NCI-H774 (cell line): ENCODE measurements around the gene ESYT2.

Experiments used
- DNase-seq: peaks from one replicate; lab custom pipeline; 2025; lab: John Stamatoyannopoulos, UW

The ESYT2 gene

DNA sequence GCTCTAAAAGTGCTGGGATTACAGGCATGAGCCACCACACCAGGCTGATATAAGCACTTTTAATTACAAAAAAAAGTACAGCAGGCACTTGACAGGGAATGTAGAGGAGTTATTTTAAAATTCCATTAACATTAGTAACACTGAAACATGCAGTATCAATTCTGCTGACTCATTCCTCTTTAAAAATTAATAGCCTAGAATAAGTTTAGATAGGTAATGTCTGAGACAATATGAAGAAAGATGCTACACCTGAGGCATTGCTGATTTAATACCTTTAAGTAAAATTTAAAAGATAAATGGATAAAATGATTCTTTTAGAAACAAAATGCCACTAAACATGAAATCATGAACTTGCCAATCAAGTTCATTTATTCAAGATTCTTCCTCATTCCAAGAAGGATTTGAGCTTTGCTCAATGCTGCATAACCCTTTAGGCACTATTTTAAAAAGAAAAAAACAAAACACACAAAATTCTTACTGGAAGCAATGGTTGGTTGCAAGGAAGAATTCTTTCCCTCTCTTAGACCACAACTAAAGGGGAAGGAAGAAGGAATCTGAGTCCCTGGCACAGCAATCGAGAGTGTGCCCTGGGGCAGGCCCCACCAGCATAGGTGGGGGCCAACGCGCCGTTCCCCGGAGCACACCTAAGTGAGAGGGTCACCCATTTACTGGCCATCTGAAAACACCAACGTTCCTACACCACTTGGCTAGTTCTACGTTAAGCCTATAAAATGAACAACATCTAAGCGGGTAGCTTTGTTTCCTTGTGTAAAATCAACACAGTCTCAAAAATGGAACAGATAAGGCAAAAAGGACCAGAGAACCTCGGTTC is 26.6 kb downstream of the ESYT2 start:
- no peak for DNase-seq

DNA sequence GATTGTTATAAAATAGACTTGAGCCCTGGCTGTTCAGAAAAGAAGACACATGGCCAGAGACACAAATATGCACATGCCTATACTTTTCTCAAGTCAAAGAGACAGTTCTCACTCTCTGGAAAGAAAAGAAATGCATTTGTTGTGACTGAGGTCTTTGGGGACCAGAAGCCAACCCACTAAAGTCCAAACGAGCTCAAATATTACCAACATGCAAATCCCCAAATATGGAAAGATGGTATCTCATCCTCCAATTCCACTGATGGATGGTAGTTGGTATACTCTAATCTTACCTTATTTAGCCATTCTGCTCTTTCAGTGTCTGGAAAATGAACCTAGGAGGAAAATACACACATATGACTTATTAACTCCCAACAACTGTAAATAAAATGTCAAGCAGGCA is 30.6 kb downstream of the ESYT2 start:
- DNase-seq = no peak

DNA sequence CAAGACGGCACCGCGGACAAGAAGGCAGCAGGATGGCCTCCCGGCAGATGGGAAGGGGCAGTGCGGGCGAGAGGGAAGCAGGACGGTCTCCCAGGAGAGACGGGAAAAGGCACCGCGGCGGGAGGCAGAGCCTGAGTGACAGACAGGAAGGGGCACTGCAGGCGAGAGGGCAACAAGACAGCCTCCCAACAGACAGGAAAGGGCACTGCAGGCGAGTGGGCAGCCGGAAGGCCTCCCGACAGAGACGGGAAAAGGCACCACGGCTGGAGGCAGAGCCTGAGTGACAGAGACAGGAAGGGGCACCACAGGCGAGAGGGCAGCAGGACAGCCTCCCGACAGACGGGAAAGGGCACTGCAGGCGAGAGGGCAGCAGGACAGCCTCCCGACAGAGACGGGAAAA is 32.6 kb downstream of the ESYT2 start:
- DNase-seq = no peak

DNA sequence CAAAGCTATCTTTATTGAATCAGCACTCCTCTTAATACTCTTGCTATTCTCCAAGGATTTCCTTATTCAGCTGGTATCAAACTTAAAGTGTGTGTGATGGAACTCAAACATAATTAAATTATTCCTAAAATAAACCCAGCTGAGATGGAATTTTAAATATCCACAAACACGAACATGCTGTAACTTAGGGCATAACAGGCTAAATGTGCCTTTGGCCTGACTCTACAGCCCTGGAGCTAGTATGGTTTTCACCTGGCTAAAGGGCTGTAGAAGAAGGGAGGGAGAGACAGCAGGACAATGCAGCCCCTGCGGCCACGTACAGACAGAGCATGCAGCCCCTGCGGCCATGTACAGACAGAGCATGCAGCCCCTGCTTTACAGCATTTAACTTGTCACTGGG is 34.0 kb downstream of the ESYT2 start:
- no peak for DNase-seq

DNA sequence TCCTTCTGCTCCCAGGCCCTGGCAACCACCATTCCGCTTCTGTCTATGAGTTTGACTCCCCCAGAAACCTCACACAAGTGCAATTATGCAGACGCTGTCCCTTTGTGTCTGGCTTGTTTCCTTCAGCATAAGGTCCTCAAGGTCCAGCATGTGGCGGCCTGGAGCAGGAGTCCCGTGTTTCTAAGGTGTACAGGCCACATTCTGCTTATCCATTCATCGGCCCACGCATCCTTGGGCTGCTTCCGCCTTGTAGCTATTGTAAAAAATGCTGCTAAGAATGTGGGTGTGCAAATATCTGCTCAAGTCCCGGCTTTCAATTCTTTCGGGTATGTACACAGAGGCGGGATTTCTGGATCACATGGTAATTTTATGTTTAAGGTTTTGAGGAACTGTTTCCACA is 38.2 kb downstream of the ESYT2 start:
- no peak for DNase-seq

DNA sequence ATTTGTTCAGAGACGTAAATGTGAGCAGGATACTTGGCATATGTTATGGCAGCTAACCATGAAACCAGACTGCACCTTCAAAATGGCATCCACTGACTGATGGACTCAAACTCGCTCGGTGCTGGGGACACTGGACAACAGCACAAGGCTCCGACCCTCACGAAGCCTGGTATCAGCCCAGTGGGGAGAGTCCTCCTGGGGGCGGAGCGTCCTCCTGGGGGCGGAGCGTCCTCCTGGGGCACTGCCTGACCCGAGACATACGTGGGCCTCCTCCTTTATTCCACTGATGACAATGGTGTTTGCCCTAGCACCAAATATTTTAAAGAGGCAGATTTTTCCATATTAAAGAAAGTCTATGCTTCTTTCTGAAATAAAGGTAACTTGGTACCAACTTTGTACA is 39.5 kb downstream of the ESYT2 start:
- DNase-seq = no peak

DNA sequence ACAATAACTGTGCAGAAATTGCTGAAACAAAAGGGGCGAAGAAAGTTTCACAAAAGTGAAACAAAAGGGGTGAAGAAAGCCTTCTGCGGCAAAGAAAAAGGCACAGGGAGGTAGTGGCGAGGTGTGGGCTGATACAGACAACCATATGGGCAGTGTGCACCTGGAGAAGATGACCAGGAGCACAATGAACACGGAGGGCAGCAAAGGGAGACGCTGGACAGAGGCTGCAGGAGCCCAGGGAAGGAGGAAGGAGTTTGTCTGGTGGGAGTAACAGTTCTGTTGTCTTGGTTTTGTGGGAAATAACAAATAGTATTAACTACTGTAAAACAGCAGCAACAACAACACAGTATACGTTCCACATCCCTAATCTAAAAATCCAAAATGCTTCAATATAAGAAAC is 42.4 kb downstream of the ESYT2 start:
- no peak for DNase-seq

DNA sequence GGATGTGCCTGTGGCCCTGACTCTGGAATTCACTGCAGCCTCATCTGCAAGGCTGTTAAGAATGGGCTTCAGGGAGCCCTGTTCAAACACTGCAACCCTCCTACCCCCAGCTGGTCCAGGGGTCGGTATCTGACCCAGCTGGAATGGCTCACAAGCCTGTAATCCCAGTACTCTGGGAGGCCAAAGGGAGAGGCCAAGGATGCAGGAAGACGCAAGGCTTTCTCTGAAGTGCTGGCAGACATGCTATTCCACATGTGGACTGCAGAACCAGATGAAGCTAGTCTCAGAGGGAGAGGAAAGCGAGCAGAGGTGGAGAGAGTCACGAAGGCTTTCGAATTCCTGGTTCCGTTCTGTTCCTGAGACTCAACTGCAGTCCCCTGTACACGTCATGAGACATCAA is 45.0 kb downstream of the ESYT2 start:
- DNase-seq = no peak

DNA sequence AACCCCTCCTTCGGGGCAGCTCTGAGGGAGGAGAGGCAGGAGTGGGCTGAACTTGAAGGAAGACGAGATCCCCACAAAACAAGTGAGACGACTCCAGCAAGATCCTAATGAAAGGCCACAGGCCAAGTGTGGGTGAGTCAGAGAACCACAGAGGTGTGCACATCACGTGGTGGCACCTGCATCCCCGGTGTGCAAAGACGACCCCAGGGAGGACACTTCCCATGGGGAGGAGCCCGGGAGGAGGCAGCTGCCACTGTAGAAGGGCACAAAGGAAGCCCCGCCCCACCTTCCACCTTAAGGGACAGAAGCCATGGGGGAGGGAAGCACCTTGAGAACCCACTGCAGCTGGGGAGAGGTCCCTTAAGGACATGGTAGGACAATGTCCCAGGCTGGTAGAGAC is 45.7 kb downstream of the ESYT2 start:
- no peak for DNase-seq

DNA sequence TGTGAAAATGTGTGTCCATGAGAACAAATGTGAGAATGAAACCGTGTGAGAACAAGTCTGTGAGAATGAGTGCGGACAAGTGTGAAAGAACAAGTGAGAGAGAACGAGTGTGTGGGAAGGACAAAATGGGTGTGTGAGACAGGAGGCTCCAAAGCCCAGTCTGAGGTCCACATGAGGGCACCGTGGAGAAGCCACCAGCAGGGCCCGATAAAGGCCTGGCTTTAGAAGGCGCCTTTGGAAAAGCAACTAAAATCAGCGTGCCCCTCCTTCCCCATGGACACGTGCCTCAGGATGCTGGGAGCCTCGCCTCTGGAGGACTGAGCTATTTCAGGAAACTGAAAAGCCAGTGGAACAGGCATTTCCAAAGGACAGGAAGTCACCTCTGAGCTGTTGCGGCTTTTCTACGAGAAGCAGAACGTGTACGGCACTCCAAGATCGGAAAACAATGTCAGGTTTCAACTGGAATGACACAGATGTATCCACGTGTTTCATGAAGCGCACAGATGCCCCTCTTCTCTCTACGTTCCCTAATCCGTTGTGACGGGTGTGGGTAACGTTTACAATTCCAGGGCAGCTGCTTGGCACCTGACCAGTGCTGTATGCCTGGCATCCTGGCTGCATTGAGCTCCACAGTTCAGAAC is 46.4 kb downstream of the ESYT2 start:
- DNase-seq = peak; percentile 6

DNA sequence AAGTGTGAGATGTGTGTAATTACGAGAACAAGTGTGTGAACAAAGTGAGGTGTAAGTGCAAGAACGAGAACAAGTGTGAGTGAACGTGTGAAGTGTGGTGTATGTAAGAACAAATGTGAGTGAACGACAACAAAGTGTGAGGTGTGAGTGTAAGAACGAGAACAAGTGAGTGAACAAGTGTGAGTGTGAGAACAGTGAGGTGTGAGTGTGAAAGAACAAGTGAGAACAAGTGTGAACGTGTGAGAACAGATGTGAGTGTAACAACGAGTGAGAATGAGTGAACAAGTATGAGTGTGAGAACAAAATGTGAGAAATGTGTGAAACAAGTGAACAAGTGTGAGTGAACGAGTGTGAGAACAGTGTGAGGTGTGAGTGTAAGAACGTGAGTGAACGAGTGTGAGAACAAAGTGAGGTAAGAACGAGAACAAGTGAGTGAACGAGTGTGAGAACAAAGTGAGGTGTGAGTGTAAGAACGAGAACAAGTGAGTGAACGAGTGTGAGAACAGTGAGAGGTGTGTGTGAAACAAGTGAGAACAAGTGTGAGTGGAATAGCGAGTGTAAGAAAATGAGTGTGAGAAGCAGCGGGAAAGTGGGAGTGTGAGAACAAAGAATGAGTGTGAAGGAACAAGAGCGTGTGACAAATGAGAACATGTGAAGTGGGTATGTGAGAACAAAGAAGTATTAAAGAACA is 47.2 kb downstream of the ESYT2 start:
- no peak for DNase-seq

DNA sequence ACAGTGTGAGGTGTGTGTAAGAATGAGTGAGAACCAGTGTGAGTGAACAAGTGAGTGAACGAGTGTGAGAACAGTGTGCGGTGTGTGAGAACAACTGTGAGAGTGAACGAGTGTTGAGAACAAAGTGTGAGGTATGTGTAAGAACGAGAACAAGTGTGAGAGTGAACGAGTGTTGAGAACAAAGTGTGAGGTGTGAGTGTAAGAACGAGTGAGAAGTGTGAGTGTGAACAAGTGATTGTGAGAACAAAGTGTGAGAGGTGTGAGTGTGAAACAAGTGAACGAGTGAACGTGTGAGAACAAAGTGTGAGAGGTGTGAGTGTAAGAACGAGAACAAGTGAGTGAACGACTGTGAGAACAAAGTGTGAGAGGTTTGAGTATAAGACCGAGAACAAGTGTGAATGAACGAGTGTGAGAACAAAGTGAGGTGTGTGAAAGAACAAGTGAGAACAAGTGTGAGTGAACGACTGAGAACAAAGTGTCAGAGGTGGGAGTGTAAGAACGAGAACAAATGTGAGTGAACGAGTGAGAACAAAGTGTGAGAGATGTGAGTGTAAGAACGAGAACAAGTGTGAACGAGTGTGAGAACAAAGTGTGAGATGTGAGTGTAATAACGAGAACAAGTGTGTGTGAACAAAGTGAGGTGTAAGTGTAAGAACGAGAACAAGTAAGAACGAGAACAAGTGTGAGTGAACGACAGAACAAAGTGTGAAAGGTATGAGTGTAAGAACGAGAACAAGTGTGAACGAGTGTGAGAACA is 47.9 kb downstream of the ESYT2 start:
- DNase-seq = no peak

DNA sequence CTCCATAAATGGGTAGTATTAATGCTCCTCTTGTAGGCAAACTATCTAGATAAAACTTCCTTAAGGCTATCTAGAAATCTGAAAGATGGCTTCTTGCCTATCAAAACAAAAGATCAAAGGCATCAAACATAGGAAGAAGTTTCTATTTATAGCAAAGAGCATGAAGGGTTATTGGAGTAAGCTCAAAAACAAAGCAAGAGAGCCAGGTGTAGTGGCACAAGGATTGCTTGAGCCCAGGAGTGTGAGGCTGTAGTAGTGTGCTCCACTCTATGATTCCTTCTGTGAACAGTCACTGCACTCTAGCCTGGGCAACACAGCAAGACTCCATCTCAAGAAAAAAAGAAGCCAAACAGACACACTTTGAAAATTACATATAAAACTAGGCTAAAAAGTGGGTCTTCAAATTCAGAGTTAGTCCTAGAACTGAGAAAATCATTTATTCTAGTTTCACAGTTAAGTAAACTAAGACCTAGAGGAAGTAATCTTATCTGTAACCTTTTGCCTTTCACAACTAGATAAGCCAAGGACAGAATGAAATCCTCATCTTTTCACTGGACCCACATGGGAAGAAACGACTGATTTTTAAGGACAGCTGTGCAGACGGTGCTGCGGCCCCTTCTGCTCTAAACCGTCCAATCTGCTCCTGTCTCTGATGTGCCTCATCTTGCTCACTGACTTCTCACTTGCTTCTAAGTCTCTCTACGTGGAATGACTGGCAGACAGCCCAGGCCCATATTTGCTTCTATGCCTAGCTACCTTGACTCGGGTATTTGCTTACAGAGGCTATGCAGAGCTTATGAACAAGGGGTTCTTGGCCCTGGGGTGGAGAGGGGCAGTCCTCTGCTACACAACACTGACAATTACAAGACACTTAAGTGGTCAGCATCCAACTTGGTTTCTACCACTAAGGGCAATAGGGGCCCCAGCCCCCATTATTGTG is 50.0 kb downstream of the ESYT2 start:
- no peak for DNase-seq

DNA sequence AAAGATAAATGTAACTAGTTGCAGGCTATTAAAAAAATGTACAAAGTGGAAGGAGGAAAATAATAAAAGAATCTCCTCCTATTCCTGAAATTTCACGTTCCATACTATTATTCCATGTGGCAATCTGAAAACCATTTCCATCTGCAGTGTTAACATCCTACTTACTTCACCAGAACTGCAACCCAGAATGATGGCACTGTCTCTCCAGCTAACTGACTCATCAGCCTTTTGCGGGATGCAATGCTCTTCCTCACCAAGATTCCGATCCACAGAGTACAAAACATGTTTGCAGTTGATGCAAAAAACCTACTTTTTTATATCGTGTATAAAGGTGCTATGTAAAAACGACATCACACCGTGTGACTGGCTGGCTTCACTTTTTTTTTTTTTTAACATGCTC is 50.8 kb downstream of the ESYT2 start:
- no peak for DNase-seq

DNA sequence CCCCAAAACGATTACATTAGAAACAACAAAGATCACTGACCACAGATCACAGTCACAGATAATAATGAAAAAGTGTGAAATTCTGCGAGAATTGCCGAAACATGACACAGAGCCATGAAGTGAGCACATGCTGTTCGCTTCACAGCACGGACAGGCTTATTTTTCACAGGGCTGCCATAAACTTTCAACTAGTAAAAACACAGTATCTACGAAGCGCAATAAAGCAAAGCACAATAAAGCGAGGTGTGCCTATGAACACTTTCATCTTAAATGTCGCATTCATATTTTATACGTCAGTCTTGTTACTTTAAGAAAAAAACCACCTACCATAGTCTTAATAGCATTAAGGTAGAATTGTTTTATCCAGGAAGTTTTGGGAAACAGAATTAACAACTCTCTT is 51.5 kb downstream of the ESYT2 start:
- DNase-seq = no peak

DNA sequence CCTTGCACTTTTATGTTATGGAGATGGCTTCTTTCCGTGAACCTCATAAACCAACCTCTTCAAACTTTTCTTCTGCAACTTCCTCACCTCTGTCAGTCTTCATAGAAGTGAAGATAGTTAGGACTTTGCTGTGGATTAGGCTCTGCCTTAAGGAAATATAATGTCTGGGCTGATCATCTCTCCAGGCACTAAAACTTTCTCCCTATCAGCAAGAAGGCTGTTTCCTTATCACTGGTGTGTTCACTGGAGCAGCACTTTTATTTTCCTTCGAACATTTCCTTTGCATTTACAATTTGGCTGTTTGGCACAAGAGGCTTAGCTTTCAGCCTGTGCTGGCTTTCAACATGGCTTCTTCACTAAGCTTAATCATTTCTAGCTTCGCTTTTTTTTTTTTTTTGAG is 52.8 kb downstream of the ESYT2 start:
- DNase-seq = no peak

DNA sequence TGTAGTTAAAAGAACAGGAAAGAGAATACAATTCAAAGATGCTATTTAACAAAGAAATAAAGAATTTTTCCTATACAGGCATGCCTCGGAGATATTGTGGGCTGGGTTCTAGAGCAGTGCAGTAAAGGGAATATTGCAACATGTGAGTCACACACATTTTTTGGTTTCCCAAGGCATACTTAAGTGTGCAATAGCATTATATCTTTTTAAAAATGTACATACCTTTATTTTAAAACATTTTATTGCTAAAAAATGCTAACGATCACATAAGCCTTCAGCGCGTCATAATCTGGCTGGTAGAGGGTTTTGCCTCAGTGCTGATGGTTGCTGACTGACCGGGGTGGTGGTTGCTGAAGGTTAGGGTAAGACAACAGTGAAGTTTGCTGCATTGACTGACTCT is 54.4 kb downstream of the ESYT2 start:
- no peak for DNase-seq

DNA sequence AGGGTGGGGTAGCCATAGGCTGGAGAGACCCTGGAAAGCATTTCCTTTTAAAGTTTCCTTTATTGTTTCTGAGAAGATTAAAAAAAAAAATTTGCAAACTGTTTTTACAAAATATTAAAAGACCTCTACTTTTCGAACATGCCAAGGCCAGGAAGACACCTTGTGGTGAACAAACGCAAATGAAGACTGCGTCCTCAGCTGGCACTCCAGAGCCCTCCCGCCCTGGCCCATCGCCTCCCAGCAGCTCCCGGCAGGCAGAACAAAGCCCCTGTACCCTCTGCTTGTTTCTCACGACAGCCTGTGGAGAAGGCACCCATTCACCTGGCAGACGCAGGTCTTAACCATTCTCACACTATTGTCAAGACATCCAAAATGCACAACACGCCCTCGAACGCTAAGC is 56.4 kb downstream of the ESYT2 start:
- no peak for DNase-seq

DNA sequence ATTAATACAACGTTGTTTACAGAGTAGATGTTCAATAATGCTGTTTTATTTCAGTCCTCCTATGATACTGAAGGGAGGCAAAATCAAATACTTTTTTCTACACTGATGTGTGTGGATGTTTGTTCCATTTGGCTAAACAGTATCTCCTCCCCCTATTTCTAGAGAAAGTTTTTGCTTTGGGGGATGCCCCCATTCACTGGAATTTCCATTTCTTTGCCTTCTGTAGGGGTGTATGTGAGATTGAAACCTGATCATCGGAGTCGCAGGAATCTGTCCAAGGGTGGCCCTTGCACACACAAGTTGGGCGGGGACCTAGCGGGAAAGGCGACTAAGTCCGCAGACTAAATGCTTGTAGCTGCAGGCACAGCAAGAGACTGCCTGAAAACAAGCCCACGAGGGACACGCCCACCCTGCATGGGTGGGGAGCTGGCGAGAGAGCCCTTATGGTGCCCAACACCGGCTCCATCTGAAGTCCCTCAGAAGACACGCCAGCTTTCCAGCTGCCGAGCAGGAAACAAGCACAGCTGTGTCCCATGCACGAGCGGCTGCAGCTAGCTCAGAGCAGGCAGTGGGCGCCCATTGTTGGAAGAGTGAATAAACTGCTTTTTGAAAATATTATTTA is 58.0 kb downstream of the ESYT2 start:
- no peak for DNase-seq

DNA sequence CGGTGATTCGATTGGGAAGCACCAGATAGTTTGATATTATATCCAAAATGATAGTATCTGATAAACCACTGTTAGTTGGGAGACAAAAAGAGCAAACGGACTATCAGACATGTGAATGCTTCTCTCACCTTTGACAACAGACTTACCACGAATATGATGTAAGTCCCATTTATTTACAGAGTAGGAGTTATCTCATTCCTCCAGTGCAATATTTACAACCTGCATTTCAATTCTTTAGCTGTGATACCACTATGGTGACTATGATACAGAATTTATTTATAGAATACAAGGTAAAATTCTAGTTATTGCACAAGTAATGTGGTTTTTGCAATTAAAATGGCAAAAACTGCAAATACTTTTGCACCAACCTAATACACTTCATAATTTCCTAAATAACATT is 61.6 kb downstream of the ESYT2 start:
- DNase-seq = no peak
